AG04450 (cell line): ENCODE measurements around the gene PDE7B. TPM values are rescaled to one million over a fixed set of nuclear protein-coding genes. Genes with fewer than 3 reads are reported as not detected.

Experiments
- CTCF ChIA-PET: fragments of 300-600, 350-600 bp; formaldehyde crosslinking; extraction: SDS; loops from one replicate; lab custom pipeline; 2022; ENCODE audit warnings: antibody characterized with exemption, inconsistent platforms; lab: Charles Lee
- POLR2A ChIA-PET: fragments of 350-600 bp; formaldehyde crosslinking; extraction: SDS; loops from one replicate; lab custom pipeline; 2021; ENCODE audit warnings: antibody characterized with exemption, inconsistent platforms; lab: Yijun Ruan, JAX
- DNase-seq: peaks from one replicate; pipeline ENCODE4 v3.0.0-alpha.2; 2011; ENCODE audit warnings: low read depth, low spot score
- H3K27ac ChIP-seq: one replicate; pipeline ENCODE4 v1.5.1; 2012; ENCODE audit warnings: low read depth, low read length, control low read depth
- H3K27me3 ChIP-seq: one replicate; pipeline ENCODE4 v1.6.0; 2012; ENCODE audit warnings: low read length; ENCODE audit not compliant: control insufficient read depth, insufficient read depth
- H3K4me3 ChIP-seq: 2 replicates; pipeline ENCODE4 v1.5.1; 2011; ENCODE audit warnings: mild to moderate bottlenecking, low read depth, low read length, control low read depth
- H3K9me3 ChIP-seq: 2 replicates; pipeline ENCODE4 v1.5.1; 2012; ENCODE audit warnings: low read length; ENCODE audit not compliant: control insufficient read depth, insufficient read depth
- CTCF ChIP-seq: IDR thresholded peaks from 2 replicates; pipeline ENCODE4 v1.5.1; 2011; ENCODE audit warnings: low read depth, low read length, control low read depth, inconsistent platforms
- polyA plus RNA-seq: library from polyadenylated mRNA; depleted of rRNA; stranded (reverse); fragments of >200 nt; gene quantifications from 2 replicates; pipeline ENCODE4 v1.2.3, GENCODE V29; 2011

PDE7B gene
- polyA plus RNA-seq, 1 experiment = 17.4 TPM

GRCh38 chr6:136072691-136073090 is 221.2 kb downstream of the PDE7B start:
- Histone ChIP-seq H3K27ac (no peak overlapping the region), H3K9me3 (no peaks in the 10 kb centered on the region), H3K27me3 (no peaks in the 10 kb centered on the region), H3K4me3 (no peak overlapping the region)
- ChIA-PET CTCF (interaction anchor here (0.9 to 1.1 kb wide), 2 partner anchors 219 to 567 kb away, joined by 4 read pairs; no protein-coding TSS in a partner anchor), POLR2A (no interaction called here)
- no peak for TF ChIP-seq CTCF
- no peak for DNase-seq

- ChIA-PET CTCF (no interaction called here), POLR2A (no interaction called here)
- DNase-seq = no peak
- TF ChIP-seq CTCF = no peak
- H3K27ac ChIP-seq = no peak overlapping the region
- H3K4me3 ChIP-seq = no peak overlapping the region
- no peaks in the 10 kb centered on the region for H3K27me3 ChIP-seq
- H3K9me3 ChIP-seq = no peaks in the 10 kb centered on the region
Observed at GRCh38 chr6:136073216-136073615, 221.7 kb downstream of the PDE7B start.

GRCh38 chr6:136076496-136076895 is 225.0 kb downstream of the PDE7B start:
- ChIA-PET POLR2A (interaction anchor here (0.7 to 0.9 kb wide), 2 partner anchors 9 to 12 kb away, joined by 3 read pairs; no protein-coding TSS in a partner anchor), CTCF (interaction anchor here (1.0 kb wide), 1 partner anchor 150 kb away, joined by 4 read pairs; no protein-coding TSS in a partner anchor)
- no peak for TF ChIP-seq CTCF
- Histone ChIP-seq H3K27ac (no peak overlapping the region), H3K27me3 (no peaks in the 10 kb centered on the region), H3K4me3 (no peak overlapping the region), H3K9me3 (no peaks in the 10 kb centered on the region)
- DNase-seq = no peak

- peak overlapping the region; percentile 25 for H3K27ac ChIP-seq
- no peaks in the 10 kb centered on the region for H3K27me3 ChIP-seq
- no peaks in the 10 kb centered on the region; the same call in 1 of the 2 replicates for H3K9me3 ChIP-seq
- no peak for TF ChIP-seq CTCF
- POLR2A ChIA-PET = no interaction called here
- no peak overlapping the region for H3K4me3 ChIP-seq
- CTCF ChIA-PET = no interaction called here
- peak; percentile 77 for DNase-seq
Observed at GRCh38 chr6:136077834-136078576, 226.5 kb downstream of the PDE7B start.
